ENCODE data around the gene CCDC197. TPM values are rescaled to one million over a fixed set of nuclear protein-coding genes. Genes with fewer than 3 reads are reported as not detected.

The CCDC197 gene
- total RNA-seq, 1 experiment from 2014 or later = not detected

DNA sequence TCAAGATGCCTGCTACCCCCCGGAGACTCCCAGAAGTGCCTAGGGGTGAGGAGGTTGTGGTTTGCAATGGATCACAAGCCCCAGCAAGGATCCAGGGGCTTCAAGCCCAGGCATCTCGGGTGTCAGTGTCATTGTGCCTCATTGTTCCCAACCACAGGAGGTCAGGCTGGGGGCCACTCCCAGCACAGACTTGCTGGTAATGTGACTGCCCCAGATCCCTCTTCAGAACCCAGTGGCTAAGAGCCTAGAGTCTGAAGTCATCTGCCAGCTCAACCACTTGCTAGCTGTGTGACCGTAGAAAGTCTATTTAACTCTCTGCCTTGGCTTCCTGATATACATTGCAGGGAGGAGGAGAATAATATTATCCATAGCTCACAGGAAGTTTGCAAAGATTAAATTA is 13.0 kb upstream of the CCDC197 start:
- Mint-ChIP-seq H3K27ac (no peak overlapping the region), H3K9me3 (no peaks in the 10 kb centered on the region), H3K27me3 (ENCODE audit: low read depth) (no peaks in the 10 kb centered on the region; the same call in 1 of the 2 replicates), H3K4me1 (peaks cover 17% of the 10 kb centered on the region), H3K4me3 (no peak overlapping the region), H3K36me3 (no peaks in the 10 kb centered on the region)
- ATAC-seq (no peak), DNase-seq (ENCODE audit: low spot score) (no peak)
- POLR2A ChIA-PET = no interaction called here
- CTCF ChIA-PET = interaction anchor here (0.9 to 7.3 kb wide), 6 partner anchors 12 to 52 kb away, joined by 3 to 71 read pairs (median 4); no protein-coding TSS in a partner anchor
- TF ChIP-seq ZNF121 (CRISPR knock-in tag; IDR thresholded peaks at IDR 0.05) = no peak
- no peak for TF ChIP-seq NFE2L1 (CRISPR knock-in tag; IDR thresholded peaks at IDR 0.05)

- ATAC-seq (peak; percentile 68), DNase-seq (ENCODE audit: low spot score) (peak; percentile 50)
- TF ChIP-seq, protein P1, sequence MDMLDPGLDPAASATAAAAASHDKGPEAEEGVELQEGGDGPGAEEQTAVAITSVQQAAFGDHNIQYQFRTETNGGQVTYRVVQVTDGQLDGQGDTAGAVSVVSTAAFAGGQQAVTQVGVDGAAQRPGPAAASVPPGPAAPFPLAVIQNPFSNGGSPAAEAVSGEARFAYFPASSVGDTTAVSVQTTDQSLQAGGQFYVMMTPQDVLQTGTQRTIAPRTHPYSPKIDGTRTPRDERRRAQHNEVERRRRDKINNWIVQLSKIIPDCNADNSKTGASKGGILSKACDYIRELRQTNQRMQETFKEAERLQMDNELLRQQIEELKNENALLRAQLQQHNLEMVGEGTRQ (CRISPR knock-in tag; IDR thresholded peaks at IDR 0.05) = peak; percentile 57
- TF ChIP-seq, protein P2, sequence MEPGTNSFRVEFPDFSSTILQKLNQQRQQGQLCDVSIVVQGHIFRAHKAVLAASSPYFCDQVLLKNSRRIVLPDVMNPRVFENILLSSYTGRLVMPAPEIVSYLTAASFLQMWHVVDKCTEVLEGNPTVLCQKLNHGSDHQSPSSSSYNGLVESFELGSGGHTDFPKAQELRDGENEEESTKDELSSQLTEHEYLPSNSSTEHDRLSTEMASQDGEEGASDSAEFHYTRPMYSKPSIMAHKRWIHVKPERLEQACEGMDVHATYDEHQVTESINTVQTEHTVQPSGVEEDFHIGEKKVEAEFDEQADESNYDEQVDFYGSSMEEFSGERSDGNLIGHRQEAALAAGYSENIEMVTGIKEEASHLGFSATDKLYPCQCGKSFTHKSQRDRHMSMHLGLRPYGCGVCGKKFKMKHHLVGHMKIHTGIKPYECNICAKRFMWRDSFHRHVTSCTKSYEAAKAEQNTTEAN (CRISPR knock-in tag; IDR thresholded peaks at IDR 0.05) = no peak
- TF ChIP-seq MAX (CRISPR knock-in tag; IDR thresholded peaks at IDR 0.05) = peak; percentile 68
- TF ChIP-seq RORB (CRISPR knock-in tag; IDR thresholded peaks at IDR 0.05) = no peak
- TF ChIP-seq ZNF532 (CRISPR knock-in tag; IDR thresholded peaks at IDR 0.05; ENCODE audit: borderline replicate concordance) = 0 out of 2 replicates have a peak, but pooled peaks have one; percentile 21
- TF ChIP-seq MXD4 (CRISPR knock-in tag; IDR thresholded peaks at IDR 0.05; ENCODE audit: borderline replicate concordance) = no peak
- CTCF ChIA-PET = interaction anchor here (0.9 to 7.3 kb wide), 7 partner anchors 11 to 67 kb away, joined by 3 to 71 read pairs (median 4); no protein-coding TSS in a partner anchor
- Mint-ChIP-seq H3K27me3 (ENCODE audit: low read depth) (no peaks in the 10 kb centered on the region; the same call in 1 of the 2 replicates), H3K36me3 (no peaks in the 10 kb centered on the region), H3K27ac (no peak overlapping the region), H3K4me3 (no peak overlapping the region), H3K9me3 (no peaks in the 10 kb centered on the region), H3K4me1 (peaks cover 17% of the 10 kb centered on the region)
- POLR2A ChIA-PET = no interaction called here
These were observed 12.1 kb upstream of the CCDC197 start for GRCh38 chr14:93984987-93985410.

DNA sequence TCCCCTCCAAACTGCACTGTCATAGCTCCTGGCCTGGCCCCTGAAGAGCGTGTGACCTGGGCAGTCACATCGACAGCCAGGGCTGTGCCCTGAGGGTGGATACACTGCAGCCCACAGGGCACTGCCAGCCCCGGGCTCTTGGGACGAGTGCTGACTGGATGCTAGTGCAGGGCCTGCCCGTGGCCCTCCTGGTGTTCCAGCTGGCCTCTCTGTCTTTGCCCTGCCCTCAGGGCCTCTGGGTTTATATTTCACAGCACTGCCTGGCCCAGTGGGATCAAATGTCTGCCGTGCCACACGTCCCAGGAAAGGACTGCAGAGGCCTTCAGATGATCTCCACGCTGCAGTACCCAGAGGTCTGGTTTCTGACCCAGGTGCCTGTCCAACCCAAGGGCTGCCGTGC is 10.1 kb upstream of the CCDC197 start:
- Mint-ChIP-seq H3K36me3 (no peaks in the 10 kb centered on the region), H3K9me3 (no peaks in the 10 kb centered on the region), H3K4me3 (no peak overlapping the region), H3K27ac (no peak overlapping the region), H3K4me1 (peaks cover 17% of the 10 kb centered on the region), H3K27me3 (ENCODE audit: low read depth) (no peaks in the 10 kb centered on the region; the same call in 1 of the 2 replicates)
- DNase-seq (ENCODE audit: low spot score) = no peak
- POLR2A ChIA-PET = no interaction called here
- CTCF ChIA-PET = interaction anchor here (1.0 to 7.3 kb wide), 2 partner anchors 15 to 47 kb away, joined by 4 to 71 read pairs; no protein-coding TSS in a partner anchor
- ATAC-seq = no peak
- TF ChIP-seq GRHL2 (CRISPR knock-in tag; IDR thresholded peaks at IDR 0.05; ENCODE audit: insufficient replicate concordance, severe bottlenecking) (no peak), FOXJ3 (CRISPR knock-in tag; IDR thresholded peaks at IDR 0.05; ENCODE audit: borderline replicate concordance) (no peak), E2F1 (CRISPR knock-in tag; IDR thresholded peaks at IDR 0.05) (no peak), ZNF232 (CRISPR knock-in tag; IDR thresholded peaks at IDR 0.05) (no peak), CREB1 (CRISPR knock-in tag; IDR thresholded peaks at IDR 0.05) (no peak), CDX4 (CRISPR knock-in tag; IDR thresholded peaks at IDR 0.05; ENCODE audit: borderline replicate concordance) (no peak), NFYB (CRISPR knock-in tag; conservative IDR thresholded peaks at IDR 0.05; ENCODE audit: low read depth) (no peak), FOXK1 (CRISPR knock-in tag; IDR thresholded peaks at IDR 0.05) (no peak), JAZF1 (CRISPR knock-in tag; IDR thresholded peaks at IDR 0.05) (no peak), ETV6 (CRISPR knock-in tag; IDR thresholded peaks at IDR 0.05) (no peak), CREM (CRISPR knock-in tag; IDR thresholded peaks at IDR 0.05) (no peak)
- TF ChIP-seq, protein P2 (CRISPR knock-in tag; IDR thresholded peaks at IDR 0.05) = no peak
- TF ChIP-seq, protein P1 (CRISPR knock-in tag; IDR thresholded peaks at IDR 0.05) = no peak
- TF ChIP-seq, protein P3, sequence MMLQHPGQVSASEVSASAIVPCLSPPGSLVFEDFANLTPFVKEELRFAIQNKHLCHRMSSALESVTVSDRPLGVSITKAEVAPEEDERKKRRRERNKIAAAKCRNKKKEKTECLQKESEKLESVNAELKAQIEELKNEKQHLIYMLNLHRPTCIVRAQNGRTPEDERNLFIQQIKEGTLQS (CRISPR knock-in tag; conservative IDR thresholded peaks at IDR 0.05) = no peak

All from WTC11 (cell line).